GM21367 (cell line): ENCODE measurements around the gene FAM107B.

Source experiments
- ATAC-seq: cut with Tn5 transposase; IDR thresholded peaks from one replicate; pipeline ENCODE4 v1.9.1; 2021; ENCODE audit not compliant: unreplicated experiment

The FAM107B gene

GRCh38 chr10:14779001-14779651, 4.4 kb upstream of the FAM107B start:
- ATAC-seq: no peak

GRCh38 chr10:14776546-14776945, 1.8 kb upstream of the FAM107B start:
- no peak for ATAC-seq

- no peak for ATAC-seq
Observed at GRCh38 chr10:14775656-14776055, 959 bp upstream of the FAM107B start.

GRCh38 chr10:14774214-14774580, 500 bp downstream of the FAM107B start:
- no peak for ATAC-seq

- ATAC-seq: no peak
Observed at GRCh38 chr10:14773551-14774213, 1.0 kb downstream of the FAM107B start.

DNA sequence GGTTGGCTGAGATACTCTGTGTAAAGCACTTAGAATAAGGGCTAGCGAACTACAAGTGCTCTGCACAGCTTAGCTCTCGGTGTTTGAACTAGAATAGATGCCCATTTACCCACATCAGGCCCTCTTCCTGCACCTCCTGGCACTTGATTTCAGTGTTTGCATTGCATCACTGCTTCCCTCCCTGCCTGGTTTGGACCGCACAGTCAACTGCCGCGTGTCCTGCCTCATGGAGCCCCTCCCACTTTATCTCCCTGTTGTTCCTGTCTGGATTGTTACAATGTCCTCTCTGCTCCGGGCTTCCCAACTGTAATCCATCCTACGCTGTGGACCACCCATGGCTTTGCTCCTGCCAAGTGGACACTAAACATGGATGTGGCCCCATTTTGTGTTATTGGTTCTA, 2.3 kb downstream of the FAM107B start:
- ATAC-seq: no peak

- ATAC-seq: no peak
Observed at GRCh38 chr10:14770927-14771326, 3.8 kb downstream of the FAM107B start.

GRCh38 chr10:14761372-14761771, 13.3 kb downstream of the FAM107B start:
- ATAC-seq: no peak

DNA sequence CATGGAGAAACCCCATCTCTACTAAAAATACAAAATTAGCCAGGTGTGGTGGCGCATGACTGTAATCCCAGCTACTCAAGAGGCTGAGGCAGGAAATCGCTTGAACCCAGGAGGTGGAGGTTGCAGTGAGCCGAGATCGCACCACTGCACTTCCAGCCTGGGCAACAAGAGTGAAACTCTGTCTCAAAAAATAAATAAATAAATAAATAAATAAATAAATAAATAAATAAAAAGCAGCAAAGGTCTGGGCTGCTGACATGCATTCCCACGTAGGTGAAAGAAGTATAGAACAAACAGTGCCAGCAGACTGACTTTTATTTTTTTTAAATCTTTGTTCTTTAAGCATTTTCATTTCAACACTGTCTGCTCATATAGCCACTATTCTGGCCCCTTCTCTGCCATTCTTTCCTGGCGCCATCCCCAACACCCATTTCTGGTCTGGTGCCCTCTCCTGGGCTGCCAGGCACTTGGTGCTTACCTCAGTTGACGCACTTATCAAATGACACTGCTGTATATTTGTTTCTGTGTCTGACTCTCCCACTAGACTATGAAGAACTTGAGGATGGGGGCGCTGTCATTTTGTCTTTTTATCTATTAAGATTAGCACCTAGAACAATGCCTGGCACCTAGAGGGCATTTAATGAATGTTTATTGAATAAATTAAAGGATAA, 15.6 kb downstream of the FAM107B start:
- no peak for ATAC-seq

- ATAC-seq: no peak
Observed at GRCh38 chr10:14758451-14758850, 16.2 kb downstream of the FAM107B start.

GRCh38 chr10:14757986-14758385, 16.7 kb downstream of the FAM107B start:
- ATAC-seq: no peak

DNA sequence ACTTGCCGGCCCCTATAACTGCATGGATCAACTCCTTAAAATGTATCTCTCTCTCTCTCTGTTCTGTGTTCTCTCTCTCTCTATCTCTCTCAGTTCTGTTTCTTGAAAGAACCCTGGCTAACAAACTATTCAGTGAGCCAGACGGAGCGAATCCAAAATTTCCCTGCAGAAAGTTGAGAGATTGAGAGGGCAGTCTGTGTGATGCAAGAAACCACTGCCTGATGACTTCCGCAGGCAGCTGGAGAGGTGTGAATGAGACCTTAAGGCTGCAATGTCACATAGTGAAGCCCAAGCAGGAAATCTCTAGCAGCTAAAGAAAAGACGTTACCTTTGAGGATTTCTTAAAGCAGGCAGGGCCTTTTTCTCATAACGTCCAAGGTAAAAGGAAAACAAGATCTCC, 17.3 kb downstream of the FAM107B start:
- no peak for ATAC-seq

DNA sequence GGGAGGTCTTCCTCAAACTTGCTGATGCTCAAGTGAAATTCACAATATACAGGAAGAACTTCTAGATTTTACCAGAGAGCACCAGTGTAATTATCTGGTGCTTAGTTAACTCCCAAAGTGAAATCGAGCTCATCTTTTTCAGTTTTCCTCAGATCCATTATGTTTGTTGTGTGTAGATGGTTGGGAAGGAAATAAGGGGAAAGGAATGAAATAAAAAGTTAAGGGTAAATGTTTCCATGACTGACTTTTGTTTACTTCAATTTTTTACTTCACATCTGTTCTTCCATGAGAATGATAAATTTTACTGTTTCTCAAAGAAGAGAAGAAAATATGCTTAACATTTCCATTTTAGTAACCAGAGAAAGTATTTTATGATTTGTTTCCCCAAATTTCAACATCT, 21.3 kb downstream of the FAM107B start:
- ATAC-seq: no peak

DNA sequence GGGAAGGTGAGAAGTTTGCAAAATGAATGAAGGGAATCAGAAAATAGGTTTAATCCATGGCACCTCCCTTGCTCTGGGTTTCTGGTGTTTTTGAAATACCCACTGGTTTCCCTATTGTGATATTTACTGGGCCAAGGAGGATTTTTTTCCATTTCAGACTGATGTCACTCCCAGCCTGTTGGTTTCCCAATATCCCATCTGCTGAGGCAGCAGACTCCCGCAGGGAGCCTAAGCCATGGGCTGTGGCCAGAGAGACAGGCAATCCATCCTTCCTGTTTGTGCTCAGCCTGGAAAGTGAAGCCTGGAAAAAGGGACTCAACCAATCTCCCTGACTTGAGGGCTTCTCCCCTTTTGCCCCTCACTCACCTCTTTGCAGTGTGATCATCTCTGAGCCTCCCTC, 22.8 kb downstream of the FAM107B start:
- ATAC-seq: no peak

DNA sequence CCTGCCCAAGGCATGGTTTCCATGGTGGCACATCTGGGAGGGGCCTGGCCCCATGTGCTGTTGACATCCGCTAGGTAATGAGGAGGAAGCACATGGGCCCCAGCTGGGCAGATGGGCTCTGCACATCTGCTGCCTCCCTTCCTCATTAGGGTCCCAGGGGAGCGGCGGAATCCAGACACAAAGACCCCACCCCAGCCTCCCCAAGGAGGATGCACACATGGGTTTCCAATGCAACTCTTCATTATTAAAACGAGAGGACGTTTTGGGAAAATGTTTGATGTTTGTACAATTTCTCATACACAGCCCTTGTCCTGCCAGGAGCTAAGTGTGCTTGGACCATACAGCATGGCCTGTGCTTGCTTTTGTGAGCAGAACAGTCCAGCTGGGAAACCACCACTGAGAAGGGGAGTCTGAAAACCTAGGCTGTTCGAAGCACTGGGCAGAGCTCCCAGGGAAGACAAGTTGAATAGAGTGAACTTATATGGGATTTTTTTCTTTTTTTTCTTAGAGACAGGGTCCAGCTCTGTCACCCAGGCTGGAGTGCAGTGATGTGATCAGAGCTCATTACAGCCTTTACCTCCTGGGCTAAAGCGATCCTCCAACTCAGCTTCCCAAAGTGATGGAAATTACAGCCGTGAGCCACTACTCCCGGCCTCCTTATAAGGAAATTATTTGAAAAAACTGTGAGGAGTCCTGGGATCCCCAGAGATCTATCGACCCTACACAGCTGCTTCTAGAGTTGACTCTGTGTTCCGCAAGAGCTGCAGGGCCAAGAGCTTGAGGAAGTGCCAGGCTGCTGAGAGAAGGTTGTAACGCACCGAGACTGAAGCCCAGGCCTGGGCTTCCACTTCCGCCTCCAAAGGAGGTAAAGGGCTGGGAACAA, 23.4 kb downstream of the FAM107B start:
- no peak for ATAC-seq

DNA sequence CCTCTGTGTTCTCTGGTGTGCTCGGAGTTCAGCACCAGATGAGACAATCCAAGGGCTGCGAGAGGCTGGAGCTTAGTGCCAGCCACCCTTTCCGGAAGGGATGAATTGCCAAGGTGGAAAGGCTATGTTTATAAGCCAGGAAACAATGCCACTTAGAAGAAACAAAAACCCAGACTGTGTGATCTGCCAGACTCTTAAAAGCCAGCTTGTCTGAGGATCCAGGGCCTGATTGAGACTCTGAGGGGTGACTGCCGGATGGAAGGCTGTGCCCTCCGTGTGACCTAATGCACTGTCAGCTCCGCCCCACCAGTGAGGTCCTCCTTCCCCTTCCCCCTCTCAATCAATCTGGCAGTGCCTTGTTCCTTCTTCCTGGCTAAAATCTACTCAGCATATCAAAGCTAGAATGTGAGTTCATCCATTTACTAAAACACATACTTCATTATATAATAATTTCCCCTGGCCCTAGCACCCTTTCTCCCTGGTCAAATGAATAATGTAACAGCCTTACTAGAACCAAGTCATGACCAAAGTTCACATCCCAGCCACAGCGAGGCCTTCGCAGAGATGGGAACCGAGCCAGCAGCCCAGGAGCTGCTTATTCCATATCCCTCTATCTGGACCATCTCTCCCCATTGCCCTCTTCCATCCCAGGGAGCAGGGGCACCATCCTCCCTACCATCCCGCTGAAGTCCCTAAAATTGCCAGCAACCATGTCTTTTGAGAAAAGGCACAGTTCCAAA, 25.5 kb downstream of the FAM107B start:
- no peak for ATAC-seq

GRCh38 chr10:14748441-14748840, 26.3 kb downstream of the FAM107B start:
- ATAC-seq: no peak

DNA sequence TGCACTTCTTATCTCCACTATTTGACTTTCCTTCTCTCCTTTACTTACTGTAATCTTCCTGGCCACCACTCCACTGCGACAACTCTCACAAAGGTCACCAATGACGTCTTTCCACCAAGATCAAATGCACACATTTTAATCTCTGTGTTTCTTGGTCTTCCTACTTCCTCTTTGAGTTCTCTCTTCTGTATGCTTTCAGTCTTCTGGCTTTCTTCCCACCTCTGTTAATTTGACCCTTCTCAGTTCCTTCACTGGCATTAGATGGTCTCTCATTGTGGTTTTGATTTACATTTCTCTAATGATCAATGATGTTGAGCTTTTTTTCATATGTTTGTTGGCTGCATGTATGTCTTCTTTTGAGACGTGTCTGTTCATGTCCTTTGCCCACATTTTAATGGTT, 31.9 kb downstream of the FAM107B start:
- ATAC-seq: peak; percentile 85

GRCh38 chr10:14742382-14742781, 32.3 kb downstream of the FAM107B start:
- peak; percentile 8 for ATAC-seq

DNA sequence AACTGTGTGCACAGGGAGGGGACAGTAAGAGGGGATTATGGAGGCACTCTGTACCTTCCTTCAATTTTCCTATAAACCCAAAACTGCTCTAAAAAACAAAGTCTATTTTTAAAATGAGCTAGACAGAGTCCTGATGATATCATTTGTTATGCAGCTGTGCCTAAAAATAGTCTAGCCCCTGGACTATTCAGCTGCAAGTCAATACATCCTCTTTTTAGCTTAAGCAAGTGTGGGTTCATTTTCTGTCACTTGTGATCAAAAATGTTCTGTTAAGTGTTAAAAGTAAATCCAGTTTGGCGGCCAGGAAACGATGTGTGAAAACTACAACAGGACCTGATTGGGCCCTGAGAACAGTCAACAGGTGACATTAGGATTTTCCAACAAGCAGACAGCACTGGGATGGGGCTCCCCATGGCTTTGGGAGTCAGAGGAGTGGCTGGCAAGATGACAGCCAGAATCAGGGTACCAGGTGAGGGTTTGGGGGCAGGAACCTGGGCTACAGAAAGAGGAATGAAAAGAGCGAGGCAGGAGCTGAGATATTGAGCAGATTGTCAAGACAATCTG, 33.9 kb downstream of the FAM107B start:
- no peak for ATAC-seq
